Cardiac muscle cell (in vitro differentiated cells and primary cell): Measurements from ENCODE around the gene KCNAB3. TPM values are rescaled to one million over a fixed set of nuclear protein-coding genes. Genes with fewer than 3 reads are reported as not detected.

Experiments used
- DNase-seq, 2 donors: peaks; one replicate each; pipeline versions ENCODE4 v3.0.0 to v3.0.0-alpha.2; 2010 to 2017; ENCODE audit warnings: low read depth in 1 of 2, low spot score in 1 of 2
- H3K27ac ChIP-seq: fragments of 200-600 bp; sonication (generic); 2 replicates; pipeline ENCODE4 v1.5.1; 2016
- H3K27me3 ChIP-seq: fragments of 200-600 bp; sonication (generic); 2 replicates; pipeline ENCODE4 v1.6.0; 2016; ENCODE audit warnings: control low read depth
- H3K36me3 ChIP-seq: fragments of 200-600 bp; sonication (generic); 2 replicates; pipeline ENCODE4 v1.5.1; 2016; ENCODE audit warnings: control low read depth
- H3K4me1 ChIP-seq: fragments of 200-600 bp; sonication (generic); 2 replicates; pipeline ENCODE4 v1.8.1; 2017; ENCODE audit warnings: low read depth, mild to moderate bottlenecking, mixed run types
- H3K4me3 ChIP-seq: fragments of 200-600 bp; sonication (generic); 2 replicates; pipeline ENCODE4 v1.5.1; 2016; ENCODE audit warnings: mild to moderate bottlenecking
- H3K9me3 ChIP-seq: fragments of 200-600 bp; sonication (generic); 2 replicates; pipeline ENCODE4 v1.5.1; 2017; ENCODE audit warnings: low read depth, mild to moderate bottlenecking, control low read depth
- CTCF ChIP-seq: IDR thresholded peaks from 2 replicates; pipeline ENCODE4 v1.5.1; 2012; ENCODE audit warnings: low read depth, mild to moderate bottlenecking, low read length
- polyA plus RNA-seq: library from polyadenylated mRNA; unstranded; fragments of >200 nt; fragmentation: Nextera tagmentation; extraction: Ambion mirVana; gene quantifications from 2 replicates; pipeline ENCODE4 v1.2.1, GENCODE V29; 2016
- total RNA-seq: library from RNA; depleted of rRNA; stranded (reverse); fragments of >200 nt; gene quantifications from 2 replicates; pipeline ENCODE4 v1.2.3, GENCODE V29; 2016

The KCNAB3 gene
- total and polyA plus RNA-seq, 2 experiments from 2014 or later: 1.3 to 3.3 TPM

GRCh38 chr17:7930841-7931631 lies 1.4 kb upstream of the KCNAB3 start:
- H3K27ac ChIP-seq: no peak overlapping the region
- peaks cover 16% of the 10 kb centered on the region for H3K4me1 ChIP-seq

GRCh38 chr17:7927596-7927995 lies 2.1 kb downstream of the KCNAB3 start:
- DNase-seq: no peak
- Histone ChIP-seq H3K4me1 (peaks cover 4% of the 10 kb centered on the region), H3K27me3 (peaks cover 19% of the 10 kb centered on the region), H3K36me3 (no peaks in the 10 kb centered on the region), H3K9me3 (no peaks in the 10 kb centered on the region), H3K27ac (no peak overlapping the region), H3K4me3 (no peak overlapping the region)
- TF ChIP-seq CTCF: no peak

More at GRCh38 chr17:7930841-7931631, 1.4 kb upstream of the KCNAB3 start:
- H3K4me3 ChIP-seq: peak overlapping the region; percentile 82
- DNase-seq: no peak
- H3K9me3 ChIP-seq: no peaks in the 10 kb centered on the region
- TF ChIP-seq CTCF: no peak
- no peaks in the 10 kb centered on the region for H3K36me3 ChIP-seq
- peaks cover 19% of the 10 kb centered on the region for H3K27me3 ChIP-seq

GRCh38 chr17:7922845-7923628 lies 6.6 kb downstream of the KCNAB3 start:
- TF ChIP-seq CTCF: peak; percentile 18
- H3K27me3 ChIP-seq: peaks cover 4% of the 10 kb centered on the region
- peak overlapping the region; percentile 8 for H3K4me3 ChIP-seq

GRCh38 chr17:7922269-7922844 lies 7.3 kb downstream of the KCNAB3 start:
- Histone ChIP-seq H3K4me3 (no peak overlapping the region), H3K27ac (no peak overlapping the region), H3K9me3 (no peaks in the 10 kb centered on the region), H3K4me1 (peaks cover 5% of the 10 kb centered on the region), H3K36me3 (no peaks in the 10 kb centered on the region), H3K27me3 (no peaks in the 10 kb centered on the region)
- TF ChIP-seq CTCF: no peak
- no peak for DNase-seq

More at GRCh38 chr17:7922845-7923628, 6.6 kb downstream of the KCNAB3 start:
- Histone ChIP-seq H3K4me1 (peaks cover 5% of the 10 kb centered on the region), H3K36me3 (no peaks in the 10 kb centered on the region), H3K9me3 (no peaks in the 10 kb centered on the region), H3K27ac (no peak overlapping the region)
- DNase-seq: peak; percentile 84 to 93

- Histone ChIP-seq H3K4me3 (no peak overlapping the region), H3K9me3 (no peaks in the 10 kb centered on the region), H3K27me3 (no peaks in the 10 kb centered on the region), H3K4me1 (peaks cover 11% of the 10 kb centered on the region), H3K27ac (no peak overlapping the region), H3K36me3 (no peaks in the 10 kb centered on the region)
- TF ChIP-seq CTCF: no peak
- DNase-seq: peak in 1 of 2 donors; percentile 64
Measured at GRCh38 chr17:7916808-7917207, 12.8 kb downstream of the KCNAB3 start.
